ENCODE measurements around the gene EHD4.

EHD4 gene

GRCh38 chr15:41899854-41900442 lies 72.4 kb downstream of the EHD4 start:
- H3K4me3 ChIP-seq (ENCODE audit: low read depth, low read length): no peak overlapping the region

DNA sequence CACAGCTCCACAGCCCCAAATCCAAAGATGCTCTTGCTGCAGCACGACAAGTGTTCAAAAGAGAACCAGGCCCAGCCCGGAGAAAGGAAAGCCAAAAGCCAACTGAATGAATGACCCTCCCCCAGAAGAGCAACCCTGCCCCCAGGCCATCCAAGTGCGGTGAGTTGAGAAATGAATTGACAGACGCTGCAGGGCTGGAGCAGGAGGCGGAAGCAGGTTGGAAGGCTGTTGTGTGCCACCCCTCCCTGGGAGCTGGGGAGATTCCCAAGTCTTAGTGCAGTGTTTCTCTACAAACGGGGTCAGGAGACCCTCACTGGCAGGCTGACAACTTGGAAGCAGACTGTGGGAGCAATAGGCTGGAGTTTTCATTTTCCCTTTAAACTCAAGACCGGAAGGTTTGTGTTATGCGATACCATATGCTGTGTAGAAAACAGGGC lies 75.0 kb downstream of the EHD4 start:
- H3K4me3 ChIP-seq (ENCODE audit: low read depth, low read length): no peak overlapping the region

DNA sequence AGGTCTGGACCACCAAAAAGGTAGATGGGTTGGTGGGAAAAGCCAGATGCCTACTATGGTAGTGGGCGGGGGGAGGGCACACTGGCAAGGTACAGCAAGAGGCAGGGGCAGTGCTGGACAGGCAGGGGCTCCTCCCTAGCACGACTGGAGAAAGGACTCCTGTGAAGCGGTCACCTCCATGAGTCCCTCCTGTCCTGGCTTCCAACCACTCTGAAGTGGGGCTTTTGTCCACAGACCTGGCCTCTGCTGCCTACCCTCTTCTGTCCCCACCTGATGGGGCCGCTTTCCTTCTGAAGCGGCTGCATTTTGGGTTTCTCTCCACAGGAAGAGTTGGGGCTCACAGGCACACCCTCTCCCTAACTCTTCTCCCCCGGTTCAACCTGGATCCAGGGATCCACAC lies 75.8 kb downstream of the EHD4 start:
- H3K4me3 ChIP-seq (ENCODE audit: low read depth, low read length): no peak overlapping the region

DNA sequence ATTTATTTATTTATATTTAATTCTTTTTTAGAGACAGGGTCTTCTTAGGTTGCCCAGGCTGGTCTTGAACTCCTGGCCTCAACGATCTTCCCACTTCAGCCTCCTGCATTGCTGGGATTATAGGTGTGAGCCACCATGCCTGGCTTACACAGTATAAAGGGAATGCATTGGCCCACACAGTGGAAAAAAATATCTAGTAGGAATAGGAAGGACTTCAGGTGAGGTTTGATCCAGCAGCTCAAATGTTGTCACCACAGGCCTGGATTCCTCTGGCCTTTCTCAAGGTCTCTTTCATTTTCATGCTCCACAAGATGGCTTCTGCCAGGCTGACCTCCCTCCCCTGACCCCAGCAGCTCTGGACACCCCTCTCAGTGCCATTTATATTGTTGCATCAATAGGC lies 76.4 kb downstream of the EHD4 start:
- H3K4me3 ChIP-seq (ENCODE audit: low read depth, low read length): no peak overlapping the region

- H3K4me3 ChIP-seq (ENCODE audit: low read depth, low read length): no peak overlapping the region
Measured at GRCh38 chr15:41895491-41895890, 76.9 kb downstream of the EHD4 start.

DNA sequence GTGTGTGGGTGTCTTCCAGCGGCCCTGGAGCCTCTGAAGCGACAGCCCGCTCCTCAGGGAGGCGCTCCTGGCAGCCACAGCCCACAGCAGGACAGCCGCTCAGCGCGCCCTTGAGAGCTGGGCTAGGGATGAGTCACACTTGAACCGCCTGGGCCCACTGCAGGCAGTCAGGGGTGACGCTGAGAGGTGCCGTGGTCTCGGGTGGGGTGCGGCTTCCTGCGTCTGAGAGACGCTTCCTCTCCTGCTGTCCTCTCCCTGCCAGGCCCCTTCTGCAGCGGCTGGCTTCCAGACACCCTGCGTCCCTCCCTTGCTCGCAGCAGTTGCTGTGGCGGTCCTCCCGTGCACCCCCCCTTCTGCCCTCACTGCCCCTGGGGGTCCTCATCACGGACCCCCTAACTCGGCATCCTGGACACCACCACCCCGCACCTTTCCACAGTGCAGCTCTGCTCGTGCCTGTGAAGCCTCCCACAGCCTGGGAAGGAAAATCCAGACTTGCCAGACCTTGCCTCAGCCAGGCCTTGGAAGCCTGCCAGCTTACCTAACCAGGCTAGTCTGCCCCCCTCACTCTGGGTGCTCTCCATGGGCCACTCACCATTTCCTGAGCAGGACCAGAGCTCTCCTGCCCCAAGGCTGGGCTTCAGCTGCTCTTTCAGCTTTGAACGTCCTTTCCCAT lies 77.4 kb downstream of the EHD4 start:
- H3K4me3 ChIP-seq (ENCODE audit: low read depth, low read length): no peak overlapping the region

GRCh38 chr15:41894251-41894790 lies 78.0 kb downstream of the EHD4 start:
- no peak overlapping the region for H3K4me3 ChIP-seq (ENCODE audit: low read depth, low read length)

DNA sequence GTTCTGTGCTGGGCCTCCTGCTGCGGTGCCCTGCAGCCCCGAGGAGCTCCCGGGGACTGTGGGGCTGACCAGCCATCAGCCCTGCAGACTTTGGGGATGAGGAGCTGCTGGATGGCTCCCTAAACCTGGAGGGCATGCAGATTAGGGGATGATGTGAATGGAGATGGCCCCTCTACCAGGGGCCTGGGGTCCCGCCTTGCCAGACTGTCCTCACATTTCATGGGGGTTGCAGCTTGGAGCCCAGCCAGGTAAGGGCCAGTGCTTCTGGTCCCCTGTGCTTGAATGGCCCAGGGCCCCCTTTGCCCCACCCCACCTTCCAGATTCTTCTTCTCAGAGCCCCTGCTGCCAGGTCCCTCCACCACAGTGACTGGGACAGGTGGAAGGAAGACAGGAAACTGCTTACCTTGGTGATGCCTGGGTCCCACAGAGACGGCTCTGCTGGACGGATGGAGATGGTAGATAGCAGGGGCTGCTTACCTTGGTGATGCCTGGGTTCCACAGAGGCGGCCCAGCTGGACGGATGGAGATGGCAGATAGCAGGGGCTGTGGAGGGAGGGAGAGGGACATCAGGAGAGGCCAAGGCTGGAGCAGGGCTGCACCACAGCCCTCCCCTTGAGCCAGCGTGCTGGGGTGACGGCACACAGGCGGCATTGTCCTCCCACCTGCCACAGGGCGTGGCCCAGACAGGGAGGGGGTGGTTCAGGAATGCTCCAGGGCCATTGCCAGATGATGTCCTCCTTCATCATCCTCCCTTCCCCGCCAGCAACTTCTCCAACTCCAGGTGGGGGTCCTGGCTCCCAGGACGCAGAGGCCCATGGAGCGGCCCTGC lies 78.7 kb downstream of the EHD4 start, which contains the start of gene SPTBN5:
SPTBN5 (minus strand) TSS at position 632 of the 829 bp plus-strand sequence; CDS start at position 76, 556 bp downstream.
- H3K4me3 ChIP-seq (ENCODE audit: low read depth, low read length): no peak within 1 kb of the TSS

GRCh38 chr15:41892621-41893421 lies 79.5 kb downstream of the EHD4 start:
- no peak overlapping the region for H3K4me3 ChIP-seq (ENCODE audit: low read depth, low read length)

- H3K4me3 ChIP-seq (ENCODE audit: low read depth, low read length): no peak overlapping the region
Measured at GRCh38 chr15:41891946-41892345, 80.4 kb downstream of the EHD4 start.

DNA sequence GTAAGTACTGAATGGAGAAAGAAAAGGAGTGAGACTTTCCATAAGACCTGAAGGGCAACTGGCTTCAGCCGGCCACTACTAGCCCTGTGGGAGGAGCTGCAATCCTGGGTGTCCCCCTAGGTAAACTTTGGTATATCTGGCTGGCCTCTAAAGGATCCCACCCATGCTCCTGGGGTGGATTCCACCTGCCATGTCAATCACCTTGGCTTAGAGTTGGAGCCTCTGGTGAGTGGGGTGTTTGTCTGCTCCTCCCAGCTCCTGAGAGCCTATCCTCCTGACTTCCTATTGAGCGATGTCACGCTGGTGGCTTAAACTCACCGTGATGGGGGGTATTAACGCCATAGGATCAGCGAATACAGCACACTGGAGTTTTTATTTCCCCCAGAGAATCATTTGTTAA lies 81.1 kb downstream of the EHD4 start:
- H3K4me3 ChIP-seq (ENCODE audit: low read depth, low read length): no peak overlapping the region

DNA sequence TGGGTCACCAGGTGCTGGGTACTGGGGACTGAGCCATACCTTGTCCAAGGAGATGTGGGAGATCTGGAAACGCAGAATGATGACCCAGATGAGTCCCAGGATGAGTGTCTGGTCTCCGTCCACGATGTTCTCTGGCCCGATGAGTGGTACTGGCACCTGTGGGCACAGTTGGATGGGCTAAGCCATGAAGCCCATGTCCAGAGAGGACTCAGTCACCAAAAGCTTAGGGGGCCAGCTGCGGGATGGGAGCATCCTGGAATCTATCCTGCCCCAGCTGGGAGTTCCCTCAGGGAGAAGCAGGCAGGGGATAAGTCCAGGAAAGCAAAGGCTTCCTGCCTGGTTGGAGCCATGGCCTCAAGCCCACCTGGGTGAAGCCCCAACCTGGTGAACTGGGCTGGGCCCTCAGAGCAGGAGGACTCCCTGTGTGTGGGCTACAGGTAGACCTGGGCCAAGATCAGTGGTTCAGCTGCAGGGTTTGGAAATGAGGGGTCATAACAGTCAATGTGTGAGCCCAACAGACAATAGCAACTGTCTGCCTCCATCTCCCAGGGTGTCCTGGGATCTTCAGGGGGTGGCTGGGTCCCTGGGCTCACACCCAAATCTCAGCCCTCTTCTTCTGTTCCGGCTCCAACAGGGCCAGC lies 82.2 kb downstream of the EHD4 start:
- H3K4me3 ChIP-seq (ENCODE audit: low read depth, low read length): no peak overlapping the region

GRCh38 chr15:41888662-41889253 lies 83.6 kb downstream of the EHD4 start:
- no peak overlapping the region for H3K4me3 ChIP-seq (ENCODE audit: low read depth, low read length)

DNA sequence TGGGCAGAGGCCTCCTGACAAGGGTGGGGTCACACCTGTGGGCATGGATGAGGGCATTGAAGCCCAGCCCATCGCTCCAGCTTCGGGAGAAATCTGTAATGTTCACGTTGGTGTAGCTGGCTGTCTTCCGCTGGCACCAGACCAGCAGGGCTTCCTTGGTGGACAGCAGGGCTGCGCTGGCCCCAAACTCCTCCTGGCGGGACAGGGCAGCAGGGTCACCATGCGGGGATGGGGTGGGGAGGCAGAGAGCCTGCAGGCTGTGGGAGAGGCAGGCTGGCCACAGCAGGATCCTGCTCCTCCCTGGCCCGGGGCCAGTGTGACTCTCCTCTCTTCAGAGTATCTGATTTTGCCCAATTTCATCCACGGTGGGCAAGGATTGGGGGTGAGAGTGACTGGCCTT lies 84.5 kb downstream of the EHD4 start:
- no peak overlapping the region for H3K4me3 ChIP-seq (ENCODE audit: low read depth, low read length)

GRCh38 chr15:41887161-41887560 lies 85.2 kb downstream of the EHD4 start:
- H3K4me3 ChIP-seq (ENCODE audit: low read depth, low read length): no peak overlapping the region

- H3K4me3 ChIP-seq (ENCODE audit: low read depth, low read length): no peak overlapping the region
Measured at GRCh38 chr15:41886741-41887140, 85.6 kb downstream of the EHD4 start.

DNA sequence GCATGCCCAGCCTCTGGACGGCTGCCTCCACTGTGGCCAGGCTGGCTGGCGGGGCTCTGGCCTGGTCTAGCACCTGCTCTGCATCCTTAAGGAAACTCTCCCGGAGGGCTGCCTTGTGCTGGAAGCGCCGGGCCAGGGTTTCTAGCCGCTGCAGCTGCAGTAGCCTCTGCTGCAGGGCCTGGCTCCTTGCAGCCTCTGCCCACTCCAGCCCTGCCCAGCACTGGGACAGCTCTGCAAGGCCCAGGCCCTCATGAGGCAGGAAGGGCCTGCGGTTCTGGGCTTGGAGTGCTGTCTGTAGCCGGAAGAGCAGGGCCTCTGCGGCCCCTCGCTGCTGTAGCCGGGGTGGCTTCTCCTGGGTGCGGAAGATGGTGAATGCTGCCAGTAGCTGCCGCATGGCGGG lies 86.5 kb downstream of the EHD4 start:
- no peak overlapping the region for H3K4me3 ChIP-seq (ENCODE audit: low read depth, low read length)

DNA sequence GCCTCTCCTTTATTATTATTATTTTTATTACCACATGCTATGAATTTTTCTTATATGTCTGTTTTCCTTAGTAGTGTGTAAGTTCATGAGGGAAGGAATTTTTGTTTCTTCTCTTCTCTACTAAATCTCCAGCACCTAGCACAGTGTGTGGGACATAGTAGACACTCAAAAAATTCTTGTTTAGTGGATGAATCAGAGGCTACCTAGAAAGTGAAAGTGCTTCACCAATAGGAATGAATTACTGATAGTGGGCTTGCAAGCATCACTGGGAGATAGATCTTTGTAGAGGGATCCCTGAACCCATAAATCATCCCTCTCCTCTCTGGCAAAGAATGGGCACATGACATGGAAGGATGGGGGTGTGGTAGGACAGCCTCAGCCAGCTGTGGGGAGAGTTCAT lies 87.0 kb downstream of the EHD4 start:
- H3K4me3 ChIP-seq (ENCODE audit: low read depth, low read length): no peak overlapping the region

GRCh38 chr15:41884458-41884857 lies 87.9 kb downstream of the EHD4 start:
- H3K4me3 ChIP-seq (ENCODE audit: low read depth, low read length): no peak overlapping the region

- no peak overlapping the region for H3K4me3 ChIP-seq (ENCODE audit: low read depth, low read length)
Measured at GRCh38 chr15:41883484-41883825, 88.9 kb downstream of the EHD4 start.

Measured in iPS-11a (cell line).